ENCODE measurements around the gene FEM1A. TPM values are rescaled to one million over a fixed set of nuclear protein-coding genes. Genes with fewer than 3 reads are reported as not detected.

FEM1A gene
- total RNA-seq, 2 donors from 2014 or later: 8.0 to 20.4 TPM

DNA sequence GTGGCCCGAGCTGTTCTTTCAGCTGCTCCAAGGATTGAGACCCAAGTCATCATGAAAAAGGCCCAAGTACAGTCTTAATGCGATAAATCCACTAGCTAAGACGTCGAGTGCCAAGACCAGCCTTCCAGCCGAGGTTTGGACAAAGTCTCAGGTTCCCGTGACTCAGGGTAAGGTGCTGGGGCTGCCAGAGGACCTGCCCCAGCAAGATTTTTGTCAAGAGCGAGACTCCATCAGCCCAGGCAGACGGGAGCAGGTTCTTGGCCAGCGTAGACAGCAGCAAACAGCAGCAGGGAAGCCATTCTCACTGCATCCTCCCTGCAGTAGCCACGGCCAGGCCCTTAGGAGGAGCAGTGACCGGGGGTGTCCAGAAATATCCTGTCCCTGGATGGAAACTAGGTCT is 3.4 kb downstream of the FEM1A start:
- no peak overlapping the region for H3K4me3 ChIP-seq
- H3K27ac ChIP-seq: no peak overlapping the region
- no peaks in the 10 kb centered on the region for H3K27me3 ChIP-seq
- DNase-seq: no peak
- TF ChIP-seq, protein P1, sequence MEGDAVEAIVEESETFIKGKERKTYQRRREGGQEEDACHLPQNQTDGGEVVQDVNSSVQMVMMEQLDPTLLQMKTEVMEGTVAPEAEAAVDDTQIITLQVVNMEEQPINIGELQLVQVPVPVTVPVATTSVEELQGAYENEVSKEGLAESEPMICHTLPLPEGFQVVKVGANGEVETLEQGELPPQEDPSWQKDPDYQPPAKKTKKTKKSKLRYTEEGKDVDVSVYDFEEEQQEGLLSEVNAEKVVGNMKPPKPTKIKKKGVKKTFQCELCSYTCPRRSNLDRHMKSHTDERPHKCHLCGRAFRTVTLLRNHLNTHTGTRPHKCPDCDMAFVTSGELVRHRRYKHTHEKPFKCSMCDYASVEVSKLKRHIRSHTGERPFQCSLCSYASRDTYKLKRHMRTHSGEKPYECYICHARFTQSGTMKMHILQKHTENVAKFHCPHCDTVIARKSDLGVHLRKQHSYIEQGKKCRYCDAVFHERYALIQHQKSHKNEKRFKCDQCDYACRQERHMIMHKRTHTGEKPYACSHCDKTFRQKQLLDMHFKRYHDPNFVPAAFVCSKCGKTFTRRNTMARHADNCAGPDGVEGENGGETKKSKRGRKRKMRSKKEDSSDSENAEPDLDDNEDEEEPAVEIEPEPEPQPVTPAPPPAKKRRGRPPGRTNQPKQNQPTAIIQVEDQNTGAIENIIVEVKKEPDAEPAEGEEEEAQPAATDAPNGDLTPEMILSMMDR (IDR thresholded peaks at IDR 0.05): no peak
- TF ChIP-seq POLR2A (IDR thresholded peaks at IDR 0.05): no peak
- H3K9me3 ChIP-seq: no peaks in the 10 kb centered on the region
- H3K36me3 ChIP-seq (replicated peaks in 1 of 2; ENCODE audit: insufficient read depth in 1 of 2, low read depth in 2 of 2): peaks cover 0 to 2% of the 10 kb centered on the region in 2 donors
- H3K4me1 ChIP-seq: peaks cover 52% of the 10 kb centered on the region
- intact Hi-C loops (cut with DNase I): no loop called here
- 69 to 75% methylated on average over 4 to 10 of the region's 11 CpGs for WGBS, 2 donors
- no peak for ATAC-seq

DNA sequence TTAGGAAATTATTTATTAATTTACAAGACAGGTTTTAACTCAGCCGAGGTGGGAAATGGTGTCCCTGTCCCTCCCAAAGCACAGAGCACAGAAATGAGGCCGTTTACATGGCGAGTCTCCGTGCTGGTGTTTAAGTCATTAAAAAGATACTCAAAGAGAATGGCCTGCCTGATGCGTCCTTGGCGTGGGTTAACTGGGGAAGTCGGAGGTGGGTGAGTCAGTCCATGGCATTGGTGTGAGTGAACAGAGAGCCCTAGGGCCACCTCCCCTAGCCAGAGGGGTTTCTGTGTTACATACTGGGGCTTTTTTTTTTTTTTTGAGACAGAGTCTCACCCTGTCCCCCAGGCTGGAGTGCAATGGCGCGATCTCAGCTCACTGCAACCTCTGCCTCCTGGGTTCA is 3.9 kb downstream of the FEM1A start:
- peaks cover 53% of the 10 kb centered on the region for H3K4me1 ChIP-seq
- no peak for DNase-seq
- whole genome bisulfite sequencing, 2 donors: 74 to 79% methylated on average over 9 of the region's 9 CpGs
- no peak overlapping the region for H3K27ac ChIP-seq
- H3K36me3 ChIP-seq (replicated peaks in 1 of 2; ENCODE audit: insufficient read depth in 1 of 2, low read depth in 2 of 2): peaks cover 0 to 2% of the 10 kb centered on the region in 2 donors
- no peak for ATAC-seq
- no peak overlapping the region for H3K4me3 ChIP-seq
- H3K27me3 ChIP-seq: no peaks in the 10 kb centered on the region
- H3K9me3 ChIP-seq: no peaks in the 10 kb centered on the region
- intact Hi-C loops (cut with DNase I): no loop called here
- TF ChIP-seq, protein P1 (IDR thresholded peaks at IDR 0.05): no peak
- TF ChIP-seq POLR2A (IDR thresholded peaks at IDR 0.05): no peak

DNA sequence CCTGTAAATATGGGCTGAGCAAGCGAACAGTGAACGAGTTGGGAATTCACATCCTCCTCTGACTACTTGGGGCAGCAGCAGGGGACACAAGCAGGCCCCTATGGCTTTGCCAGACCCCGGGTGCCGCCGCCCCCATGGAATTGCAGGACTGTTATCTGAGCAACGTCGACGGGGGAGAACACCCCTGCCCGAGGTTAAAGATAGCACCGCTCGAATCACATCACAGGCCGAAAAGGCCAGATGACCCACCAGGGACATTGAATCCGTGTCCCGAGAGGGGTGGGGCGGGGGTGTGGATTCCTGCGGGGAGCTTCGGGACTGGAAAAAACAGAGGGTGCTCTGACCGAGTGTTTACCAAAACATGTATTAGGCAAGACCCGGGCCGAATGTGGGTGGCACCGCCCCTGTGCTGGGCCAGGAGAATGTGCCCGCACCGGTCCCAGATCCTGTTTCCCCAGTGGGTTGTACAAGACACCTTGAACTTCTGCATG is 9.1 kb downstream of the FEM1A start:
- H3K27ac ChIP-seq: peak overlapping the region in 3 of 4 donors; percentile 54 to 75 (median 71)
- WGBS, 2 donors: 21 to 36% methylated on average over 7 to 23 of the region's 23 CpGs
- H3K4me3 ChIP-seq: no peak overlapping the region
- no peaks in the 10 kb centered on the region for H3K9me3 ChIP-seq
- intact Hi-C loops (cut with DNase I): no loop called here
- H3K36me3 ChIP-seq (replicated peaks in 1 of 2; ENCODE audit: insufficient read depth in 1 of 2, low read depth in 2 of 2): no peaks in the 10 kb centered on the region
- DNase-seq (peak; percentile 65 to 83 (median 77)), ATAC-seq (peak; percentile 82)
- no peak for TF ChIP-seq POLR2A (IDR thresholded peaks at IDR 0.05)
- TF ChIP-seq, protein P1 (IDR thresholded peaks at IDR 0.05): no peak
- no peaks in the 10 kb centered on the region for H3K27me3 ChIP-seq
- peaks cover 17% of the 10 kb centered on the region for H3K4me1 ChIP-seq

DNA sequence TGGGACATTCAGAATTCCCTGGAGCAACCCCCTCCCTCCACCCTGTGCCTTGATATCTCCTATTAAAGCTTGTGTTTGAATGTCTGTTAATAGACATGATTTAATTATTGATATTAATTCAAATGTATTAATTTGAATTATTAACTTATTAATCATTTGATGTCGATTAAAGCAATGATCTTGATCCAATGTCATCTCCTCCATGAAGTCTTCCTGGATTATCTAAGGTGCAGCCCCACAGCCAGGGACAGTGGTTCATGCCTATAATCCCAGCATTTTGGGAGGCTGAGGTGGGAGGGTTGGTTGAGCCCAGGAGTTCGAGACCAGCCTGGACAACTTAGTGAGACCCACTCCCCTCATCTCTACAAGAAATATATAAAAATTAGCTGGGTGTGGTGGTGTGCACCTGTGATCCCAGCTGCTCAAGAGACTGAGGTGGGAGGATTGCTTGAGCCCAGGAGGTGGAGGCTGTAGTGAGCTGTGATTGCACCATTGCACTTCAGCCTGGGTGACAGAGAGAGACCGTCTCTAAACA is 9.6 kb downstream of the FEM1A start:
- ATAC-seq (no peak), DNase-seq (no peak)
- H3K9me3 ChIP-seq: no peaks in the 10 kb centered on the region
- H3K27ac ChIP-seq: peak overlapping the region in 2 of 4 donors; percentile 16 to 54
- intact Hi-C loops (cut with DNase I): no loop called here
- no peaks in the 10 kb centered on the region for H3K27me3 ChIP-seq
- H3K4me3 ChIP-seq: no peak overlapping the region
- no peaks in the 10 kb centered on the region for H3K36me3 ChIP-seq (replicated peaks in 1 of 2; ENCODE audit: insufficient read depth in 1 of 2, low read depth in 2 of 2)
- 61 to 64% methylated on average over 3 of the region's 3 CpGs for WGBS, 2 donors
- peaks cover 12% of the 10 kb centered on the region for H3K4me1 ChIP-seq
- TF ChIP-seq, protein P1 (IDR thresholded peaks at IDR 0.05): no peak
- no peak for TF ChIP-seq POLR2A (IDR thresholded peaks at IDR 0.05)

DNA sequence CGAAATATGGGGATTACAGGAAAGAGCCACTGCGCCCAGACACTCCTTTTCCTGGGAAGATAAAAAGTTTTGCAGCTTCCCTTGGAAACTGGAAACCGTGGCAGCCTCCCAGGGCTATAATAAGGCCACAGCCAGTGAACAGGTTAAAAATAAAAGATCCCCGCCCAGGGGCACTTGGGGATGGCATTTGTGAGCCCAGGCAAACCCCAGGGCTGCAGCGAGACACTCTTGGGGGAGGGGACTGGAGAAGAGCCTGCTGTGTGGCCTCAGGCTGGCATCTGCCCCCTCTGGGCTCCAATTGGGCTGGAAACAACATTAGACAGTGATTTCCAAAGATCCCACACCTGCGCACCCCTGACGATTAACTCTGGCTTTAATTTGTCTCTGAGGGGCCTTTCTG is 11.2 kb downstream of the FEM1A start:
- intact Hi-C loops (cut with DNase I): no loop called here
- TF ChIP-seq, protein P1 (IDR thresholded peaks at IDR 0.05): no peak
- TF ChIP-seq POLR2A (IDR thresholded peaks at IDR 0.05): no peak
- DNase-seq: no peak
- ATAC-seq: no peak
- no peak overlapping the region for H3K4me3 ChIP-seq
- H3K27ac ChIP-seq: no peak overlapping the region
- peaks cover 5% of the 10 kb centered on the region for H3K4me1 ChIP-seq
- no peaks in the 10 kb centered on the region for H3K36me3 ChIP-seq (replicated peaks in 1 of 2; ENCODE audit: insufficient read depth in 1 of 2, low read depth in 2 of 2)
- H3K9me3 ChIP-seq: no peaks in the 10 kb centered on the region
- 73 to 78% methylated on average over 5 to 7 of the region's 7 CpGs for WGBS, 2 donors
- no peaks in the 10 kb centered on the region for H3K27me3 ChIP-seq

Data from body of pancreas (tissue), 4 donors.